HL-60 (cell line): ENCODE results near the gene NMNAT3.

ENCODE experiments used
- CTCF ChIP-seq: IDR thresholded peaks from one replicate; pipeline ENCODE4 v1.5.1; 2011; ENCODE audit warnings: low read length, control low read depth, inconsistent platforms; ENCODE audit not compliant: insufficient read depth
- GABPA ChIP-seq: IDR thresholded peaks from 2 replicates; pipeline ENCODE4 v1.6.1; 2012; ENCODE audit warnings: low read depth
- POLR2AphosphoS5 ChIP-seq: IDR thresholded peaks from 2 replicates; pipeline ENCODE4 v1.6.1; 2012; ENCODE audit warnings: low read depth

DNA sequence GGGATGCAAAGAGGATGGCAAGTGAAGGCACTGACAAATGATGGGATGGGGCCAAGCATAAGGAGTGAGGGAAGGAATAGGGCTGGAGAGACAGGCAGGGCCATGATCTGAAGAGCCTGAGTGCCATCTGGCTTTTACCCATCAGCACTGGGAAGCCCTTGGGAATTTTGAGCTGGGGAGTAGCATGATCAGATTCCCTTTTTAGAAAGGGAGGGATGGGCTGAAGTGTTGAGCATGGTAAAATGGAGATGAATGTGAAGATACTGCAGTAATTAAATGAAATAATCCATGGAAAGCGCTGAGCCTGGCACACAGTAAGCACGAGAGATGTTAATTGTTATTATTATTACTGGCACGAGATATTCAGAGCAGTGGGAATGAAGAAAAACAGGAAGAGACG, 148.1 kb downstream of the NMNAT3 start:
- TF ChIP-seq GABPA (no peak), POLR2AphosphoS5 (no peak), CTCF (no peak)
